ENCODE measurements around the gene CRACR2B. TPM values are rescaled to one million over a fixed set of nuclear protein-coding genes. Genes with fewer than 3 reads are reported as not detected.

The CRACR2B gene
- total and polyA plus RNA-seq, 2 donors from 2014 or later: 16.5 to 22.6 TPM

GRCh38 chr11:869399-870126 lies 41.8 kb downstream of the CRACR2B start:
- Histone ChIP-seq H3K9ac (ENCODE audit: low read length in 3 of 3) (no peak overlapping the region), H3K4me3 (ENCODE audit: low read length in 3 of 3) (no peak overlapping the region), H3K36me3 (ENCODE audit: control insufficient read depth in 2 of 3, insufficient read depth in 3 of 3, low read length in 3 of 3) (no peaks in the 10 kb centered on the region), H3K27ac (ENCODE audit: low read depth in 2 of 2, low read length in 2 of 2) (no peak overlapping the region), H3K4me1 (ENCODE audit: control insufficient read depth in 2 of 3, insufficient read depth in 2 of 3, low read depth in 1 of 3, low read length in 3 of 3) (no peaks in the 10 kb centered on the region), H3K27me3 (ENCODE audit: control insufficient read depth, insufficient read depth, low read length) (no peaks in the 10 kb centered on the region), H3K9me3 (ENCODE audit: control insufficient read depth in 2 of 3, insufficient read depth in 1 of 3, low read length in 3 of 3) (no peaks in the 10 kb centered on the region)
- no peak for FAIRE-seq
- DNase-seq: no peak
- intact Hi-C loops (cut with DNase I): no loop called here
- TF ChIP-seq CTCF (IDR thresholded peaks at IDR 0.05; ENCODE audit: borderline replicate concordance, extremely low read depth, insufficient read depth): no peak

GRCh38 chr11:870127-870413 lies 42.4 kb downstream of the CRACR2B start:
- H3K27ac ChIP-seq (ENCODE audit: low read depth in 2 of 2, low read length in 2 of 2): no peak overlapping the region
- H3K4me3 ChIP-seq (ENCODE audit: low read length in 3 of 3): no peak overlapping the region
- H3K9me3 ChIP-seq (ENCODE audit: control insufficient read depth in 2 of 3, insufficient read depth in 1 of 3, low read length in 3 of 3): no peaks in the 10 kb centered on the region
- no peaks in the 10 kb centered on the region for H3K27me3 ChIP-seq (ENCODE audit: control insufficient read depth, insufficient read depth, low read length)
- no peaks in the 10 kb centered on the region for H3K36me3 ChIP-seq (ENCODE audit: control insufficient read depth in 2 of 3, insufficient read depth in 3 of 3, low read length in 3 of 3)
- FAIRE-seq (no peak), DNase-seq (peak in 4 of 5 donors; percentile 76 to 90 (median 82))
- H3K9ac ChIP-seq (ENCODE audit: low read length in 3 of 3): no peak overlapping the region
- H3K4me1 ChIP-seq (ENCODE audit: control insufficient read depth in 2 of 3, insufficient read depth in 2 of 3, low read depth in 1 of 3, low read length in 3 of 3): no peaks in the 10 kb centered on the region
- intact Hi-C loops (cut with DNase I): no loop called here
- no peak for TF ChIP-seq CTCF (IDR thresholded peaks at IDR 0.05; ENCODE audit: borderline replicate concordance, extremely low read depth, insufficient read depth)

GRCh38 chr11:870418-870817 lies 42.7 kb downstream of the CRACR2B start:
- intact Hi-C loops (cut with DNase I): no loop called here
- Histone ChIP-seq H3K4me1 (ENCODE audit: control insufficient read depth in 2 of 3, insufficient read depth in 2 of 3, low read depth in 1 of 3, low read length in 3 of 3) (no peaks in the 10 kb centered on the region), H3K9ac (ENCODE audit: low read length in 3 of 3) (no peak overlapping the region), H3K9me3 (ENCODE audit: control insufficient read depth in 2 of 3, insufficient read depth in 1 of 3, low read length in 3 of 3) (no peaks in the 10 kb centered on the region), H3K4me3 (ENCODE audit: low read length in 3 of 3) (no peak overlapping the region), H3K27ac (ENCODE audit: low read depth in 2 of 2, low read length in 2 of 2) (no peak overlapping the region), H3K36me3 (ENCODE audit: control insufficient read depth in 2 of 3, insufficient read depth in 3 of 3, low read length in 3 of 3) (no peaks in the 10 kb centered on the region), H3K27me3 (ENCODE audit: control insufficient read depth, insufficient read depth, low read length) (no peaks in the 10 kb centered on the region)
- DNase-seq: no peak
- no peak for FAIRE-seq
- TF ChIP-seq CTCF (IDR thresholded peaks at IDR 0.05; ENCODE audit: borderline replicate concordance, extremely low read depth, insufficient read depth): no peak

- no peak for TF ChIP-seq CTCF (IDR thresholded peaks at IDR 0.05; ENCODE audit: borderline replicate concordance, extremely low read depth, insufficient read depth)
- intact Hi-C loops (cut with DNase I): no loop called here
- Histone ChIP-seq H3K9ac (ENCODE audit: low read length in 3 of 3) (no peak overlapping the region), H3K36me3 (ENCODE audit: control insufficient read depth in 2 of 3, insufficient read depth in 3 of 3, low read length in 3 of 3) (no peaks in the 10 kb centered on the region), H3K27ac (ENCODE audit: low read depth in 2 of 2, low read length in 2 of 2) (no peak overlapping the region), H3K4me1 (ENCODE audit: control insufficient read depth in 2 of 3, insufficient read depth in 2 of 3, low read depth in 1 of 3, low read length in 3 of 3) (peaks cover 0 to 4% (median 3%) of the 10 kb centered on the region in 3 donors), H3K27me3 (ENCODE audit: control insufficient read depth, insufficient read depth, low read length) (no peaks in the 10 kb centered on the region), H3K4me3 (ENCODE audit: low read length in 3 of 3) (no peak overlapping the region), H3K9me3 (ENCODE audit: control insufficient read depth in 2 of 3, insufficient read depth in 1 of 3, low read length in 3 of 3) (no peaks in the 10 kb centered on the region)
- no peak for DNase-seq
- no peak for FAIRE-seq
Measured at GRCh38 chr11:871472-871871, 43.8 kb downstream of the CRACR2B start.

Data from kidney (tissue), 14 donors.